ENCODE measurements around the gene GDAP2.

The GDAP2 gene

DNA sequence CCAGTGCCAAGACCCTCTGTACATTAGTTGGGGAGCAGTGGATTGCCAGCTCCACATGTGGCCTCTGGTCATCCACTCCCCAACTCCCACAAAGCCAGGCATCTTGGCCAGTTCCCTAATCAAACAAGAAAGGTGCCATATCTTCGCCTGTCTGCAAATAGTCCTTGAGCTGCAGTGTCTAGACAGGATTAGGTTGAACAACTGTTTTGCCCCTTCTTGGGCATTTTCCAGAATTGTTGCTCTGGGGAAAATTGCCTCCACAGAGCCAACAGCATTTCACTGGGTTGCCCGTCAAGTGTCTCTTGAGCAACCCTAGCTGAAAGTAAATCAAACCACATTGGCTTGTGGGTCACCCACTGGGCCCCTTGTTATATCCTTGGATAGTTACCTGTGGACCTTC, 109.3 kb downstream of the GDAP2 start:
- Histone ChIP-seq H2AFZ (ENCODE audit: low read length) (no peak overlapping the region), H3K4me2 (ENCODE audit: low read length) (no peak overlapping the region), H3K9ac (ENCODE audit: low read length) (no peak overlapping the region), H3K4me1 (ENCODE audit: insufficient read depth, low read length, severe bottlenecking) (no peaks in the 10 kb centered on the region), H3K36me3 (ENCODE audit: insufficient read depth, low read length) (no peaks in the 10 kb centered on the region), H3K4me3 (ENCODE audit: low read depth, low read length, poor library complexity, severe bottlenecking) (no peak overlapping the region), H3K9me3 (ENCODE audit: low read length) (peaks cover 10% of the 10 kb centered on the region), H3K9me2 (ENCODE audit: low read depth, low read length) (no peaks in the 10 kb centered on the region), H3K27ac (ENCODE audit: low read depth, low read length, poor library complexity, severe bottlenecking) (no peak overlapping the region), H3K79me2 (ENCODE audit: insufficient read depth, low read length) (no peaks in the 10 kb centered on the region), H3K27me3 (ENCODE audit: insufficient read depth, low read length) (no peaks in the 10 kb centered on the region; the same call in 1 of the 2 replicates), H4K20me1 (ENCODE audit: insufficient read depth, low read length) (no peaks in the 10 kb centered on the region), H3F3A (ENCODE audit: insufficient read depth, low read length) (no peaks in the 10 kb centered on the region)
- TF ChIP-seq CTCF (IDR thresholded peaks at IDR 0.05; ENCODE audit: low read length) (no peak), EZH2 (IDR thresholded peaks at IDR 0.05; ENCODE audit: borderline replicate concordance, low read length) (no peak)

GRCh38 chr1:117819301-117819700, 110.1 kb downstream of the GDAP2 start:
- H3K4me3 ChIP-seq (ENCODE audit: low read depth, low read length, poor library complexity, severe bottlenecking) = no peak overlapping the region
- no peaks in the 10 kb centered on the region for H3K79me2 ChIP-seq (ENCODE audit: insufficient read depth, low read length)
- H3K9me3 ChIP-seq (ENCODE audit: low read length) = peaks cover 10% of the 10 kb centered on the region
- no peaks in the 10 kb centered on the region for H4K20me1 ChIP-seq (ENCODE audit: insufficient read depth, low read length)
- no peak overlapping the region for H3K4me2 ChIP-seq (ENCODE audit: low read length)
- no peaks in the 10 kb centered on the region for H3F3A ChIP-seq (ENCODE audit: insufficient read depth, low read length)
- no peaks in the 10 kb centered on the region for H3K4me1 ChIP-seq (ENCODE audit: insufficient read depth, low read length, severe bottlenecking)
- H3K27ac ChIP-seq (ENCODE audit: low read depth, low read length, poor library complexity, severe bottlenecking) = no peak overlapping the region
- H3K9me2 ChIP-seq (ENCODE audit: low read depth, low read length) = no peaks in the 10 kb centered on the region
- no peak overlapping the region for H2AFZ ChIP-seq (ENCODE audit: low read length)
- TF ChIP-seq EZH2 (IDR thresholded peaks at IDR 0.05; ENCODE audit: borderline replicate concordance, low read length) (no peak), CTCF (IDR thresholded peaks at IDR 0.05; ENCODE audit: low read length) (no peak)
- H3K36me3 ChIP-seq (ENCODE audit: insufficient read depth, low read length) = no peaks in the 10 kb centered on the region
- no peaks in the 10 kb centered on the region; the same call in 1 of the 2 replicates for H3K27me3 ChIP-seq (ENCODE audit: insufficient read depth, low read length)
- H3K9ac ChIP-seq (ENCODE audit: low read length) = no peak overlapping the region

DNA sequence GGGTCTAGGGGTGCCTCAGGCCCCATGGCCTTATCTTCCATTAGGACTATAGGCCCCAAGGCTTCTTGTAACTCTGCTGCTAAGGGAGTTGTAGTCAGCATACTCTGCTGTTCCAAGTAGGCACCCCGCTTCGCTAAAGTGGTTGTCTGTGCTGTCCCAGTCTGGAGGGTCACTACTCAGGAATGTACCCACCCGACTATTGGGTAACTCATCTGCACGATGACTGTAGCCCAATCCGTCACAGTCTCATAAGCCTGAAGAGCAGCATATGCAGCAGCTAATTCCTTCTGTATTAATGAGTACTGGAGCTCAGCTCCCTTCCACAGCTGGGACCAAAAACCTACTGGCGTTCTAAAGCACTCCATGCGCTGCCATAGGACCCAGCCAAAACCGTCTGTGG, 111.0 kb downstream of the GDAP2 start:
- H3F3A ChIP-seq (ENCODE audit: insufficient read depth, low read length) = no peaks in the 10 kb centered on the region
- no peak overlapping the region for H2AFZ ChIP-seq (ENCODE audit: low read length)
- no peak overlapping the region for H3K4me2 ChIP-seq (ENCODE audit: low read length)
- H3K9ac ChIP-seq (ENCODE audit: low read length) = no peak overlapping the region
- no peaks in the 10 kb centered on the region for H3K79me2 ChIP-seq (ENCODE audit: insufficient read depth, low read length)
- H3K4me1 ChIP-seq (ENCODE audit: insufficient read depth, low read length, severe bottlenecking) = no peaks in the 10 kb centered on the region
- H3K9me3 ChIP-seq (ENCODE audit: low read length) = peaks cover 10% of the 10 kb centered on the region
- no peak overlapping the region for H3K27ac ChIP-seq (ENCODE audit: low read depth, low read length, poor library complexity, severe bottlenecking)
- H3K27me3 ChIP-seq (ENCODE audit: insufficient read depth, low read length) = no peaks in the 10 kb centered on the region; the same call in 1 of the 2 replicates
- H4K20me1 ChIP-seq (ENCODE audit: insufficient read depth, low read length) = no peaks in the 10 kb centered on the region
- TF ChIP-seq CTCF (IDR thresholded peaks at IDR 0.05; ENCODE audit: low read length) (no peak), EZH2 (IDR thresholded peaks at IDR 0.05; ENCODE audit: borderline replicate concordance, low read length) (no peak)
- no peak overlapping the region for H3K4me3 ChIP-seq (ENCODE audit: low read depth, low read length, poor library complexity, severe bottlenecking)
- H3K9me2 ChIP-seq (ENCODE audit: low read depth, low read length) = no peaks in the 10 kb centered on the region
- no peaks in the 10 kb centered on the region for H3K36me3 ChIP-seq (ENCODE audit: insufficient read depth, low read length)
